NCI-H2196 treated with DMSO at 0.1 percent for 48 hours (cell line): ENCODE results near the gene DRC7.
A peak's percentile ranks its signal among the peaks of the same experiment; 100 is the strongest.

ENCODE experiments used
- DNase-seq: peaks from one replicate; lab custom pipeline; 2025; ENCODE audit not compliant: unreplicated experiment; lab: John Stamatoyannopoulos, UW

Gene DRC7, protein sequence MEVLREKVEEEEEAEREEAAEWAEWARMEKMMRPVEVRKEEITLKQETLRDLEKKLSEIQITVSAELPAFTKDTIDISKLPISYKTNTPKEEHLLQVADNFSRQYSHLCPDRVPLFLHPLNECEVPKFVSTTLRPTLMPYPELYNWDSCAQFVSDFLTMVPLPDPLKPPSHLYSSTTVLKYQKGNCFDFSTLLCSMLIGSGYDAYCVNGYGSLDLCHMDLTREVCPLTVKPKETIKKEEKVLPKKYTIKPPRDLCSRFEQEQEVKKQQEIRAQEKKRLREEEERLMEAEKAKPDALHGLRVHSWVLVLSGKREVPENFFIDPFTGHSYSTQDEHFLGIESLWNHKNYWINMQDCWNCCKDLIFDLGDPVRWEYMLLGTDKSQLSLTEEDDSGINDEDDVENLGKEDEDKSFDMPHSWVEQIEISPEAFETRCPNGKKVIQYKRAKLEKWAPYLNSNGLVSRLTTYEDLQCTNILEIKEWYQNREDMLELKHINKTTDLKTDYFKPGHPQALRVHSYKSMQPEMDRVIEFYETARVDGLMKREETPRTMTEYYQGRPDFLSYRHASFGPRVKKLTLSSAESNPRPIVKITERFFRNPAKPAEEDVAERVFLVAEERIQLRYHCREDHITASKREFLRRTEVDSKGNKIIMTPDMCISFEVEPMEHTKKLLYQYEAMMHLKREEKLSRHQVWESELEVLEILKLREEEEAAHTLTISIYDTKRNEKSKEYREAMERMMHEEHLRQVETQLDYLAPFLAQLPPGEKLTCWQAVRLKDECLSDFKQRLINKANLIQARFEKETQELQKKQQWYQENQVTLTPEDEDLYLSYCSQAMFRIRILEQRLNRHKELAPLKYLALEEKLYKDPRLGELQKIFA

DNA sequence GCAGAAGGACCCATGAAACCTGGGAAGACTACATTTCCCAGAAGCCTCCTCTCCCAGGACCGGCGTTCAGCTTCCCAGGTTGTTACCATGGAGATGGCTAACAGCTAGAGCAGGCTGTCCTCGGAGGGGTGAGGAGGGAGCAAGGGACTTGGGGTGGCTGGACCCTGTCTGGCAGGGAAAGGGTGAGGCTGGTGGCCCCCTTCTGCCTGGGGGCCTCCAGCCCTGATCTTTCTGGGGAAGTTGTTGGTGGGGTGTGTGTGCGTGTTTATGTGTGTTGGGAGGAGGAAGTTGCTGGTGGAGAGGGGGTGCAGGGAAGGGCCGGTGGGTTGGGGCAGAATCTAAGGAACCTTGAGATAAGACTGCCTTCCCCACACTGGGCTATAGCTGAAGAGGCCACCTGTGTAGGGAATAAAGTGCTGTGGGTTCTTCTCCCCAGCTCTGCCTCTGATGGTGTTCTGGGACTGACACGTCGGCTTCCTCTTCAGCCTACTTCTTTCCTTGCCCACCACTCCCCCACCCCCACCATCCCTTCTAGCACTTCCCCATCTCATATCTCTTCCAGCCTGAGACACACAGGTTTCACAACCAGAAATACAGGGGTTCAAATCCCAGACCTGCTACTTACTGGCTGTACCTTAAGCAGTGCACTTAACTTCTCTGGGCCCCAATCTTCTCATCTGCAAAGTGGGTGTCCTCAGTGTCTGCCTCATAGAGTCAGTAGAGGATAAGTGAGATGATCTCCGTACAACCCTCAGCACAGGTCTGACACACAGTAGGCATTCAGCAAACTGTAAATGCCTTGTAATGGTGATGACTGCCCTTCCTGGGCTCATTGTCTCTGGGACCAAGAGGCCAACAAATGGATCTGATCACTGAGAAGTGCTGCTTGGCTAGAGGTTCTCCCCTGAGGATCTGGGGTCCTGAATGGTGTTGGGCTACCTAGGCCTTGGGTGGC, at the start of gene DRC7:
Gene DRC7, plus strand, starts transcription at position 82 of the 955 bp plus-strand sequence. CDS start 3,144 bp downstream, outside the sequence.
- DNase-seq, result peak; percentile 10

DNA sequence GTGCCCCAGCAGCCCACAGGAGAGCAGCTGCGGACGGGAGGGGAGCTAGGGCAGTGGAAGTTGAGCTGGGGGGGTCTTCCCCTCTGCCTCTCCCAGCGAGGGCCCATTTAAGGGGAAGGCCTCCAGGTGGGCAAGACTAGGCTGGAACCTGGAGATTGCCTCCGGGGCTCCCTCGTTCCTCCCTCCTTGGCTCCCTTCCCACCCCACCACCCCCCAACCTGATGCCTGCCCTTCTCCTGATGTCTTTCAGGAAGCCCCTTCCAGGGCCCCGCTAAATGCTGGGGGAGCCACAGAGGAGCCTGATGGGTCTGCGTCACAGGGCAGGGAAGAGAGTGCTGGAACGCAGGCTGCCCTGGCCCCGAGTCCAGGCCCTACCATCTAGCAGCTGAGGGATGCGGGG, 49.4 kb upstream of the DRC7 start:
- no peak for DNase-seq

DNA sequence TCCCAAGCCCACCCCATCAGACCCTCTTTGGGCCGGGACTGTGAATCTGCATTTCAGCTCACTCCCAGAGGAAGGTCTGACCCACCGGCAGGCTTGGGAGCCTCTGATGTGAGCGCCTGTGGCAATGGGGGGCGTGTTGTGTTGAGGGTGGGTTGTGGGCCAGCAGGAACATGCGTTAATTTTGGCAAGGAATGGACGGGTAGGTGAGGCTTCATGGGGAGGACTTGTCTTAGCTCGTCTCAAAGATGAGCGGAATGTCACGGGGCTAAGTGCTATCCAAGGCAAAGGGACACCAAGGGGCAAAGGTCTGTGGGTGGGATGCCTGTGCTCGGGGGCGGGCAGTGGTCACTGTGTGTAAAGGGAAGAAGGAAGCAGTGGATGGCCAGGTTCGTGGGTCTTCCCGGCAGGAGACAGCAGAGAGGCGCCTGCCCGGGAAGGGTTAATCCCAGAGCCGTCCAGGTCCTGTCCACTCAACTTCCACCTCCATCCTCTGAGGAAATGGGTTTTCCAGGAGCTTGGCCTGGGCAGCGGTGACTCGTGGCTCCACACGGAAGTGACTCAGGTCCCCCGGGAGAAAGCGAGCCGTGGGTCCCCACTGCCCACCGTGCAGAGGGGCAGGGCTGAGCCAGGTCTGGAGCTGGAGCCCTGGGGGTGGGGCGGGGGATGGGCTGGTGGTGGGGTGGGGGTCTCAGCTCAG, 48.8 kb upstream of the DRC7 start:
- no peak for DNase-seq

DNA sequence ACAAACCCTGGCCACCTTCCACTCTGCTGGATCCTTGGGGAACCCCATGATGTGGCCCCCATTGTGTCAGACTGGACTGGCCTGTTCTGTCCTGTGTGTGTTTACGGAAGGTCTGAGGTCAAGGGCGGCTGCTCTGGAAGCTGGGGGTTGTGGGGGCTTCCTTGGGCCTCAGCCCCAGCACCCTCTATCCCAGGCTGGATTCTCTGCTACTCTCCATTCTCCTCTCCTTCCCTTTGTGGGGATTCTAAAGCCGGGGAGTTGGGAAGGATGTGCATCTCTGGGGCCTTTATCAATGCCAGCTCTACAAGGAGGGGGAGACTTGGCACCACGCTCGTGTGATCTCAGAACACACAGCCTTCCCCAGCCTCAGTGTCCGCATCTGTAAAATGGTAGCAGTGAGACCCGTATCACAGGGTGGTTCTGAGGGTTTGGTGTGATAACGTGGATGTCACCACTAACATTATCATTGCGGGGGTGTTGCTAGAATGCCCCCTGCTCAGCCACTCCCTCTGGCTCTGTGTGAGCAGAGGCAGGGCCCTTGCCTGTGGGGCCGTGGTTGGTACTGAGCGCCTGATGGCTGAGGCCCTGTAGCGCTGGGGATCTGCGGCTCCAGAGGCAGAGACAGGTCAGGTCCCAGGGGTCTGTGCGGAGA, 48.1 kb upstream of the DRC7 start:
- no peak for DNase-seq

DNA sequence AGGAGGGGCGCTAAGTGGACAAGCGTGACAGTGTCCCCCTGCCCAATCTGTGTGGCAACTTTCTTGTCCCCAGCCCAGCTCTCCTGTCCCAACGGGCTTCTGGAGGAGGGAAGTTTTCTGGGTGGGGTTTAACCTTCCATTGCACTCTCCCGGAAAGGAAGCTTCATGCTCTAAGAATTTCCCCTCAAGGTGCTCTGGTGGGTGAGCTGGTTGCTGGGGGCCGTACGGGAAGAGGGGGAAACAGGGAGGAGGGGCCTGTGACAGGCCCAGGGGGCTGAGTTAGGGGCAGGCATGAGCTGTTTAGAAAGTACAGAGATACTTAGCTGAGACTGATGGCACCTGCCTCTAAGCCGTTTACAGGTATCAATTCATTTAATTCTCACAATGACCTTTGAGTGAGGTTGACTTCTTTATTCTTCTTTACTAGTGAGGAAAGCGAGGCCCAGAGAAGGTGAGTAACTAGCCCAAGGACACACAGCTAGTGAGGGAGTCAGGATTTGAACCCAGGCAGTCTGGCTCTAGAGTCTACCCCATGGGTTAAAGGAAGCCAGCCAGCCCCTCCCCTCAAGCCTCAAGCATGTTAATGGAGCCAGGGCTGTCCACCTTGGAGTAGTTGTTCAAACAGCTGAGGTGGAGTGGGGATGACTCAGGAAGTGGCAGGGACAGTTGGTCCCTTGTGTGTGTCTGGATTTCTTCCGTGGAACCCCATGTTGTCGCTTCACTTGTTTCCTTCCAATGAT, 47.3 kb upstream of the DRC7 start:
- DNase-seq, result no peak

DNA sequence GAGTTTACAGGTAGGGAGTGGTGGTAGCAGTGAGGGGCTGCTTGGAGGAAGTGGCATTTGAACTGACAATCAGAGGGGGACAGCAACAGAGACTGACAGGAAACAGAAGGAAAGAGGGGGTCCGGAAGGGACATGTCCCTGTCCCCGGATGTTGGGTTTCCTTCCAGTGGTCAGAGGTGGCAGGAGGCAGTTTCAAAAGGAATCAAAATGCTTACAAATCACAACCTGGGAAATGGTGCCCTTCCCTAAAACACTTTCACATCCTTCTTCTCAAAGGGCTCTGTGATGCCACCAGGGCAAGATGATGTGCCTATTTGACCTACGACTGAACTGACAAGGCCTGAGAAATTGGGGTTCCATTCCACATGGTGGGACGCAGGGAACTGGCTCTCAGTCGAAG, 46.5 kb upstream of the DRC7 start:
- no peak for DNase-seq

DNA sequence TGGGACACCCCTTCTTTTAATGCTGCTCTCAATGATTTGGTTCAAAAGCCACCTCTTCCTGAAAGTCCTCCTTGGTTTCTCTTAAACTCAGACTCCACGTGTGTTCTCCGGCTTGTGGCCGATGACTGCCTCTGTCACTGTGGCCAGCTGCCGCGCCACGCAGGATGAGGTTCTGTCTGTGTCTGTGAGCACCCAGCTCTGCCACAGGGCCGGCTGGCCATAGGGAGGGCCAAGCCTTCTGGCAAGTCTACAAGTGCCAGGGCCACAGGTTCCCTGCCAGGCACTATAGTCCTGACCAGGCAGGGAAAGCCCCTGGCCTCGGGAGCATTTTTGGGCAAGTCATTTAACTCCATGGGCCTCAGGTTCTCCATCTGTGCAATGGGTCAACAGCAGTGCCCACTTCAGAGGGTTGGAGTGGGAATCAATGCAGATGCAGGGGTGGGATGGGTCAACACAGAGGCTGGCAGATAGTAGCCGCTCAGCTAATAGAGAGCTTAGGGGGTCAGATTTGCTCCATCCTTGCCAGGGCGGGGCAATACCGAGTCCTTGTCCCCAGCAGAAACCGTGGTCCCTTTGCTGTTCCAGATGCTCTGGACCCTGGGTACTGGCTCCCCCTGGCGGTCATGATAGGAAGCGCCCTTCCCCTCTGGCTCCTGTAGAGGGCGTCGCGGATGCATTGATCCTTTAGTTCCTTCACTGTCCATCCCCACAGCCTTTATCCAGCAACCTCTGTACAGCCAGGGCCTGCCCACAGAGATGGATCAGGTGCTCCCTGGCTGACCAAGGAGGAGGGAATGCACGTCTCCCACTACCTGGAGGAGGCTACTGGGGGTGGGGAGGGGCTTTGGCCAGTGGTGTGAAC, 45.8 kb upstream of the DRC7 start:
- peak; percentile 29 for DNase-seq

DNA sequence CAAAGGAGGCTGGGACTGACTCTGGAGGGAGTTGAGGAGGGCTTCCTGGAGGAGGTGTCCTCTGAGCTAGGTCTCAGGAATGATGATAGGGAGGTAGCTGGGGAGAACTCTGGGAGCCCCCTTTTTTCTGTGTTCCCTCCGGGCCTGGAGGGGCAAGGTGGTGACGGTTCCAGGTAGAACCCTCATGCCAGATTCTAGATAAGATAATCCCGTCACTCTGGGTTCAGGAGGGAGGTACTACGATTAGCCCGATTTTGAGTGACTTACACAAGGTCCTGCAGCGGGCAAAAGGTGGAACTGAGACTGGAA, 45.2 kb upstream of the DRC7 start:
- DNase-seq, result no peak

DNA sequence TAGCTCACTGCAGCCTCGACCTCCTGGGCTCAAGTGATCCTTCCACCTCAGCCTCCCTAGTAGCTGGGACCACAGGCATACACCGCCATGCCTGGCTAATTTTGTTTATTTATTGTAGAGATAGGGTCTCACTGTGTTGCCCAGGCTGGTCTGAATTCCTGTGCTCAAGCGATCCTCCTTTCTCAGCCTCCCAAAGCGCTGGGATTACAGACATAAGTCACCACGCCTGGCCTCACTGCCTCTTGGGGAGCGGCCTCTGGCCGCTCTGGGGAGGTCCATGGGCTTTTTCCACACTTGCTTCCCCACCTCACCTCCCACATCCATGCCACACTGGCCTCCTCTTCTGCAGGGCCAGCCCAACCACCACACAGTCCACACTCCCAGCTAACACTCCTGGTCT, 44.8 kb upstream of the DRC7 start:
- DNase-seq, result no peak

DNA sequence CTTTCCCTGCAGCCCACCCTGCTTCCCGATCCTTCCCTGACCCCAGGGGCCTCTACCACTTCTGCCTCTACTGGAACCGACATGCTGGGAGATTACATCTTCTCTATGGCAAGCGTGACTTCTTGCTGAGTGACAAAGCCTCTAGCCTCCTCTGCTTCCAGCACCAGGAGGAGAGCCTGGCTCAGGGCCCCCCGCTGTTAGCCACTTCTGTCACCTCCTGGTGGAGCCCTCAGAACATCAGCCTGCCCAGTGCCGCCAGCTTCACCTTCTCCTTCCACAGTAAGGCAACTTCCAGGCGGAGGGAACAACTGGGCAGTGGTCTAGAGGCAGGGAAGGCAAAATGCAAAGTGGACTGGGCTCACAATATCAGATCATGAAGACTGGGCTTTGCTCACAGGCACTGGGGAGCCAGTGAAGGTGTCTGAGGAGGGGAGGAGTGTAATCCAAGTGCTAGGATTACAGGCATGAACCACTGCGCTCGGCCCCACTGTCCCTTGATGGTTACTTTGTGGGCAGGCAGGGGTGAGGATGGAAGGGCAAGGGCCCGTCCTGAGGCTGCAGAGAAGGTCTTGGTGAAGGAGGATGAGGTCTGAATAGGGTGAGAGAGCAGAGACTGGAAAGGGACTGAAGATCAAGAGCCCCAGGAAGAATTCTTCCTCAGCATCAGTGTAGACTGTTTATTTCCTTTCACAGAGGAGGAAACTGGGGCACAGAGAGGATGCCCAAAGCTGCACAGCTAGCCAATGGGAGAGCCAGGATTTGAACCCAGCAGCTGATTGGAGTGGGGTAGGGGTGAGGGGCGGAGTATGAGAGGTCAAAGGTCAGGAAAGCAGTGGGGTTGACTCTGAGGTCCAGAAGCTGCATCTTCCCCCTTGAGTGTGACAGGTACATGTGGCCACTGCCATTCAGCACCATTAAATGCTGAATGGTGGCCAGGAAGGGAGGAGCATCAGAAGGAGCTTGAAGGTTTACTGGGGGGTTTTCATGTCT, 43.0 kb upstream of the DRC7 start:
- DNase-seq, result no peak

DNA sequence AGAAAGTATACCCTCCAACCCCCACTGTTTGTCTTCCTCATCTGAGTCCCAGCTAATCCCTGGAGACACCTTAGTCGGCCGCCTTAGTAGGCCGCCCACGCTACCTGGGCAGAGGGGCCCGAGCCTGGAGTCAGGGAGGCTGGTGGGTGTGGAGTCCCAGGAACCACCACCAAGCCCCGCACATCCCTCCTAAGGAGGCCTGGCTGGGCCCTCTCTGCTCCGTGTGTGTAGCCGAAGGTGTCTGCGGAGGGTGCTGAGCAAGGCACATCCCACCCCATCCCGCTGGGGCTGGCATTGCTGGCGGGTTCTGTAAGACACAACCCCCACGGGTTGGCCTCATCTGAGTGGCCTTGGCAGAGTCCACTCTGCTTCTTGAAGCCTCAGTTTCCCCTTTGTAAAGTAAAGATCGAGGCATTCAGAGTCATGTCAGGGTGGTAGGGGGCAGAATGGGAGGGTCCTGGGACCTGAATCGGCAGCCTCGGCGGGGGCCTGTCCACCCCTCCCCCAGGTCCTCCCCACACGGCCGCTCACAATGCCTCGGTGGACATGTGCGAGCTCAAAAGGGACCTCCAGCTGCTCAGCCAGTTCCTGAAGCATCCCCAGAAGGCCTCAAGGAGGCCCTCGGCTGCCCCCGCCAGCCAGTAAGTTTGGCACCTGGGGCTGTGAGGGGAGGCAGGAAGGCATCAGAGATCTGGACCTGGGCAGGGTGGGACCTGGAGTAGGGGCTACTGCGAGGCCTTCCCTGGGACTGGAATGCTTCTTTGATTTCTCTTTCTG, 41.7 kb upstream of the DRC7 start:
- no peak for DNase-seq

DNA sequence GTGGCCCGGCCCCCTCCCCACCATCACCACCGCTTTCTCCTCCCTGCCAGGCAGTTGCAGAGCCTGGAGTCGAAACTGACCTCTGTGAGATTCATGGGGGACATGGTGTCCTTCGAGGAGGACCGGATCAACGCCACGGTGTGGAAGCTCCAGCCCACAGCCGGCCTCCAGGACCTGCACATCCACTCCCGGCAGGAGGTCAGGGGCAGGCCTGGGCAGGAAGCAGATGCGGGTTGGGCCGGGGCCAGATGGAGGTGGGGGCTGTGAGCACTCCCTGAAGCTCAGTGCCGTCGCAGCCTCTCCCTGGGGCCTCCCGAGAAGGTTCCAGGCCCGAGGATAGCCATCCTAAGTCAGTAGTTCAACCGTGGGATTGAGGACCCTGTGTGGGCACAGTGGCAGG, 40.7 kb upstream of the DRC7 start:
- DNase-seq, result no peak

DNA sequence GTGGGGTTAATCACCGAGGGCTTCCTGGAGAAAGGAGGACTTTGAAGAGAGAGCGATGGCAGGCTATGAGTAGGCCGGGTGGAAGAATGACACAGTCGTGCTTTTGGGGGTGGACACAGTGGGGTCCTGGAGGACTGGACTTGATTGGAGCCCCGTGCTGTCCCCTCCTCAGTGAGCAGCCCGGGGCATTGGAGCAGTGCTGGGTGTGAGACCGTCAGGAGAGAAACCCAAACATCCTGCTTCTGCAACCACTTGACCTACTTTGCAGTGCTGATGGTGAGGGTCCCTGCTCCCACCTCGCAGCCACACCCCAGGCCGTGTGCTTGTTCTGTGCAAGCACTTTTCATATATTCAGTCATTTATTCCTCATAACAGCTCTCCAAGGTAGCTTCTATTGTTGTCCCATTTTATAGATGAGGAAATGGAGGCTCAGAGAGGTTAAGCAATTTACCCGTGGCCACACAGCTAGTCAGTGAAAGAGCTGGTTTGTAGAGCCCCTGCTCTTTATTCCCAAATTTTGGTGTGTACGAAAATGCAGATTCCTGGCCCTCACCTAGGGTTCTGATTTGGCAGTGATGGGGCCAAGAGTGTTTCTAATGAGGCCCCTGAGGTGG, 38.2 kb upstream of the DRC7 start:
- DNase-seq, result no peak

DNA sequence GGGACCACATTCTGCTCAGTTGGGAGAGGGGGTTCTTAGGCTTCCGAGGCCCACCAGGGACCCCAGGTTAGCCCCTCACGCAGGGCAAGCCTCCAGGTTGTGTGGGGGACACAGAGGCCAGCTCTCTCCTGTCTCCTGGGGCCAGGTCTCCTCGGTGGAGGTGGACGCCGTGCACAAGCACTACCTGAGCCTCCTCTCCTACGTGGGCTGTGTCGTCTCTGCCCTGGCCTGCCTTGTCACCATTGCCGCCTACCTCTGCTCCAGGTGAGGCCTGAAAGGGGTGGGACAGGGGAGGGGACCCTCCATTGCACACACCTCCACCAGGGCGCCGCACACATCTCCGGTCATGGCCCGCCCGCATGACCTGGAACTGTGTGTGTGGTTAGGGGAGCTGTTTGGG, 37.4 kb upstream of the DRC7 start:
- no peak for DNase-seq

DNA sequence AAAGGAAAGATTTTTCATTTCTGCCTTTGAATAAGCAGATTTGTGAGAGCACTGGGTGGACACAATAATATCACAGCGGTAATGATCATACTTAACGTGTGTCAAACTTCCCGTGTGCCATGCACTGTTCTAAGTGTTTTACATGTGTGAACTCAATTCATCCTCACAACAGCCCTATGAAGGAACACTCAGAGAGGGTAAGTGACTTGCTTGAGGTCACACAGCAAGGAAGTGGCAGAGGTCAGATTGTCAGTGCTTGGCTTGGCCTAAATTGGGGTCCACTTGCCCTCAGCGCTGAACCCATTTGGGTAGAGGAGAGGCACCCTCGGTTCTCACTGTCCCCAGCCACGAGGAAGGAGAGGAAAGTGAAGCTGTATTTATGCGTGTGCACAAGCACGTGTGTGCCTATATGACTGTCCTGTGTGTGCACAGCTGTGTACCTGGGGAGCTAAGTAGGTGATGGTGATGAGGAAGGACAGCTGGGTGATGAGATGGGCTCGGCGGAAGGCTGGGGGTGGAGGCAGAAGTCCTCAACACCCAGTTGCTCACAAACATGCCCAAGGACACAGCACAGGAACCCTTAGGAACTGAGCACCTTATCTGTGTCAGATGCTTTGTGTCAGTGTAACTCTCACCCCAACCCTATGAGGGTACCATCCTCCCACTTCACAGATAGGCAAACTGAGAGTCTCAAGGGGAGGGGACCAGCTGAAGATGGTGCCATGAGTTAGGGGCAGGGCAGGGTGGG, 36.3 kb upstream of the DRC7 start:
- DNase-seq, result no peak
